ENCODE results near the gene SET.

- TF ChIP-seq BHLHE40 (IDR thresholded peaks at IDR 0.05; ENCODE audit: borderline replicate concordance) (no peak), SP1 (IDR thresholded peaks at IDR 0.05) (no peak), FOXM1 (IDR thresholded peaks at IDR 0.05; ENCODE audit: borderline replicate concordance) (no peak), TARDBP (IDR thresholded peaks at IDR 0.05) (no peak), FOXA1 (IDR thresholded peaks at IDR 0.05) (no peak), ELF4 (IDR thresholded peaks at IDR 0.05) (no peak), LEF1 (IDR thresholded peaks at IDR 0.05; ENCODE audit: borderline replicate concordance) (no peak)
Observed at GRCh38 chr9:128684065-128684324, 5.0 kb upstream of the SET start.

Measured in HEK293T (cell line).